H9 (cell line): ENCODE measurements around the gene MSL3B.

Experiments used
- DNase-seq: peaks from one replicate; pipeline ENCODE4 v3.0.0-alpha.2; 2017
- H2AFZ ChIP-seq: one replicate; pipeline ENCODE4 v1.6.1; 2013; ENCODE audit warnings: mild to moderate bottlenecking, low read length, control low read depth, moderate library complexity
- H2AK5ac ChIP-seq: 2 replicates; pipeline ENCODE4 v1.6.1; 2013; ENCODE audit warnings: low read length, control low read depth, mixed read lengths; ENCODE audit not compliant: insufficient read length
- H2BK120ac ChIP-seq: one replicate; pipeline ENCODE4 v1.6.1; 2013; ENCODE audit warnings: low read depth, mild to moderate bottlenecking, low read length, control low read depth, inconsistent platforms; ENCODE audit not compliant: poor library complexity, severe bottlenecking
- H2BK12ac ChIP-seq: 2 replicates; pipeline ENCODE4 v1.6.1; 2013; ENCODE audit warnings: low read length, control low read depth, mixed read lengths, low read depth; ENCODE audit not compliant: insufficient read length
- H2BK15ac ChIP-seq: 2 replicates; pipeline ENCODE4 v1.6.1; 2013; ENCODE audit warnings: low read depth, low read length, control low read depth
- H2BK20ac ChIP-seq: one replicate; pipeline ENCODE4 v1.6.1; 2013; ENCODE audit warnings: low read depth, mild to moderate bottlenecking, low read length, control low read depth, inconsistent platforms; ENCODE audit not compliant: poor library complexity, severe bottlenecking
- H2BK5ac ChIP-seq: 2 replicates; pipeline ENCODE4 v1.6.1; 2013; ENCODE audit warnings: low read length, control low read depth, mixed read lengths; ENCODE audit not compliant: insufficient read length
- H3K14ac ChIP-seq: 2 replicates; pipeline ENCODE4 v1.6.1; 2013; ENCODE audit warnings: low read length, control low read depth; ENCODE audit not compliant: insufficient read depth
- H3K18ac ChIP-seq: 2 replicates; pipeline ENCODE4 v1.6.1; 2013; ENCODE audit warnings: low read depth, mild to moderate bottlenecking, mixed read lengths, low read length, control low read depth; ENCODE audit not compliant: insufficient read length
- H3K23ac ChIP-seq: 2 replicates; pipeline ENCODE4 v1.6.1; 2013; ENCODE audit warnings: low read length, control low read depth, mixed read lengths, low read depth; ENCODE audit not compliant: insufficient read length
- H3K23me2 ChIP-seq: 2 replicates; pipeline ENCODE4 v1.6.1; 2013; ENCODE audit warnings: low read depth, mild to moderate bottlenecking, mixed read lengths, low read length, control low read depth; ENCODE audit not compliant: insufficient read length, poor library complexity, severe bottlenecking
- H3K27ac ChIP-seq: 2 replicates; pipeline ENCODE4 v1.5.1; 2013; ENCODE audit warnings: low read length, control low read depth, mixed read lengths, low read depth; ENCODE audit not compliant: insufficient read length
- H3K27me3 ChIP-seq: 2 replicates; pipeline ENCODE4 v1.6.1; 2013; ENCODE audit warnings: low read length, control low read depth, inconsistent platforms; ENCODE audit not compliant: insufficient read depth
- H3K4ac ChIP-seq: 2 replicates; pipeline ENCODE4 v1.6.1; 2013; ENCODE audit warnings: low read depth, mild to moderate bottlenecking, control low read depth, inconsistent platforms, low read length, moderate library complexity
- H3K4me1 ChIP-seq: 2 replicates; pipeline ENCODE4 v1.6.1; 2013; ENCODE audit warnings: low read length, control low read depth, inconsistent platforms; ENCODE audit not compliant: insufficient read depth
- H3K4me2 ChIP-seq: 2 replicates; pipeline ENCODE4 v1.6.1; 2013; ENCODE audit warnings: low read length, control low read depth, mixed read lengths; ENCODE audit not compliant: insufficient read length, insufficient read depth
- H3K56ac ChIP-seq: 2 replicates; pipeline ENCODE4 v1.6.1; 2013; ENCODE audit warnings: low read depth, mild to moderate bottlenecking, mixed read lengths, low read length, control low read depth; ENCODE audit not compliant: insufficient read length
- H3K79me1 ChIP-seq: 2 replicates; pipeline ENCODE4 v1.6.1; 2013; ENCODE audit warnings: low read depth, mild to moderate bottlenecking, moderate library complexity, low read length, control low read depth, inconsistent platforms; ENCODE audit not compliant: insufficient read depth, poor library complexity, severe bottlenecking
- H3K79me2 ChIP-seq: 2 replicates; pipeline ENCODE4 v1.6.1; 2013; ENCODE audit warnings: low read length, control low read depth, inconsistent platforms; ENCODE audit not compliant: insufficient read depth
- H3K9ac ChIP-seq: 2 replicates; pipeline ENCODE4 v1.6.1; 2013; ENCODE audit warnings: low read length, control low read depth, mixed read lengths; ENCODE audit not compliant: insufficient read length; ENCODE audit errors: extremely low read depth
- H3K9me3 ChIP-seq: one replicate; pipeline ENCODE4 v1.6.1; 2013; ENCODE audit warnings: low read depth, low read length, inconsistent platforms; ENCODE audit not compliant: control insufficient read depth
- H3T11ph ChIP-seq: one replicate; pipeline ENCODE4 v1.6.1; 2013; ENCODE audit warnings: mild to moderate bottlenecking, low read length, control low read depth, inconsistent platforms
- H4K20me1 ChIP-seq: one replicate; pipeline ENCODE4 v1.6.1; 2013; ENCODE audit not compliant: control insufficient read depth, insufficient read length, insufficient read depth
- H4K5ac ChIP-seq: 2 replicates; pipeline ENCODE4 v1.6.1; 2013; ENCODE audit warnings: low read depth, mild to moderate bottlenecking, mixed read lengths, low read length, control low read depth; ENCODE audit not compliant: insufficient read length
- H4K8ac ChIP-seq: replicated peaks from 2 replicates; pipeline ENCODE4 v1.6.1; 2013; ENCODE audit warnings: low read length, control low read depth, mixed read lengths, low read depth; ENCODE audit not compliant: insufficient read length
- H4K91ac ChIP-seq: 2 replicates; pipeline ENCODE4 v1.6.1; 2013; ENCODE audit warnings: low read depth, mild to moderate bottlenecking, moderate library complexity, mixed read lengths, low read length, control low read depth; ENCODE audit not compliant: insufficient read length
- H3K27ac Mint-ChIP-seq, 3 experiments: 2 replicates in 2 of 3; 3 replicates in 1 of 3; pipeline ENCODE4 v1.8.0; 2020 to 2021; ENCODE audit warnings: mixed read lengths in 3 of 3, mild to moderate bottlenecking in 1 of 3, moderate library complexity in 1 of 3
- H3K27me3 Mint-ChIP-seq: 2 replicates; pipeline ENCODE4 v1.8.0; 2021; ENCODE audit warnings: low read depth, mild to moderate bottlenecking, moderate library complexity, mixed read lengths
- H3K36me3 Mint-ChIP-seq, 3 experiments: 2 replicates in 2 of 3; 3 replicates in 1 of 3; pipeline ENCODE4 v1.8.0; 2020 to 2021; ENCODE audit warnings: low read depth in 3 of 3, mixed read lengths in 3 of 3; ENCODE audit not compliant: insufficient read depth in 1 of 3
- H3K4me1 Mint-ChIP-seq, 2 experiments: 2 replicates each; pipeline ENCODE4 v1.8.0; 2020; ENCODE audit warnings: mixed read lengths in 2 of 2
- H3K4me3 Mint-ChIP-seq, 2 experiments: 2 replicates in 1 of 2; 3 replicates in 1 of 2; pipeline ENCODE4 v1.8.0; 2020 to 2021; ENCODE audit warnings: mild to moderate bottlenecking in 2 of 2, mixed read lengths in 2 of 2, moderate library complexity in 1 of 2
- H3K9me3 Mint-ChIP-seq, 2 experiments: 2 replicates in 1 of 2; 3 replicates in 1 of 2; pipeline ENCODE4 v1.8.0; 2020; ENCODE audit warnings: mild to moderate bottlenecking in 2 of 2, mixed read lengths in 2 of 2, moderate library complexity in 1 of 2
- WGBS: extraction: QIAGEN DNeasy Blood & Tissue Kit; methylation state at CpG from one replicate; pipeline ENCODE4 v1.1.7; 2013; ENCODE audit warnings: missing lambda C conversion rate, low lambda C conversion rate, mixed read lengths; ENCODE audit not compliant: insufficient read length; ENCODE audit errors: extremely low coverage; 5-methylcytosine and 5-hydroxymethylcytosine counted together
- TF ChIP-seq, protein P1 (sequence below): fragments of 200-600 bp; sonication (generic); conservative IDR thresholded peaks from 3 replicates; pipeline ENCODE4 v1.8.0; 2021; ENCODE audit warnings: antibody characterized with exemption, mild to moderate bottlenecking

Gene MSL3B

DNA sequence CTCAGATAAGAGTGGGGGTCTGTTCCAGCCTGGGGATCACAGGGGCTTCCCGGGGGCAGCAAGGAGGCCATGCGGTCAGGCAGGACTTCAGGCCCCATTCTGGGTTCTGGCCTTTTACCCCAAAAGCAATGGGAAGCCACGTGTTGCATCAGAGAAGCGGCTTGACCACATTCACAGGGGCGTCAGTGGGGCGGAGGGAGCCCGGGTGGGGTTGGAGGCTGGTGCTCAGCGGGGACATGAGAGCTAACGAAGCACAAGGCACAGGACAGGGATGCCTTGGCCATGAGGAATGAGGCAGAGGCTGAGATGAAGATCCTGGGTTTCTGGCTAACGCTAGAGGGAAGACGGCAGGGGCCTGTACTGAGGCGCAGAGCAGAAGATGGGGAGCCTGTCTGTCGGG lies 19.9 kb downstream of the MSL3B start:
- Histone ChIP-seq H3K9me3 (no peaks in the 10 kb centered on the region), H3K27me3 (no peaks in the 10 kb centered on the region), H2BK20ac (no peak overlapping the region), H3K27ac (no peak overlapping the region), H2BK12ac (no peak overlapping the region), H3K79me1 (peaks cover 3% of the 10 kb centered on the region), H3K4me1 (peaks cover 2% of the 10 kb centered on the region; the same call in 1 of the 2 replicates), H3K23ac (no peak overlapping the region), H3K18ac (no peak overlapping the region), H3K9ac (no peak overlapping the region), H2AK5ac (no peak overlapping the region), H3K56ac (no peak overlapping the region), H3K14ac (no peak overlapping the region), H2BK5ac (no peak overlapping the region), H3K79me2 (peaks cover 21% of the 10 kb centered on the region; the same call in 1 of the 2 replicates), H2BK120ac (no peak overlapping the region), H2AFZ (no peak overlapping the region), H3K4me2 (no peak overlapping the region), H4K5ac (no peak overlapping the region), H4K8ac (no peak overlapping the region), H3K4ac (no peak overlapping the region), H3T11ph (no peak overlapping the region), H4K20me1 (no peaks in the 10 kb centered on the region), H2BK15ac (no peak overlapping the region), H4K91ac (no peak overlapping the region), H3K23me2 (peaks cover 4% of the 10 kb centered on the region)
- no peak for DNase-seq
- TF ChIP-seq, protein P1, sequence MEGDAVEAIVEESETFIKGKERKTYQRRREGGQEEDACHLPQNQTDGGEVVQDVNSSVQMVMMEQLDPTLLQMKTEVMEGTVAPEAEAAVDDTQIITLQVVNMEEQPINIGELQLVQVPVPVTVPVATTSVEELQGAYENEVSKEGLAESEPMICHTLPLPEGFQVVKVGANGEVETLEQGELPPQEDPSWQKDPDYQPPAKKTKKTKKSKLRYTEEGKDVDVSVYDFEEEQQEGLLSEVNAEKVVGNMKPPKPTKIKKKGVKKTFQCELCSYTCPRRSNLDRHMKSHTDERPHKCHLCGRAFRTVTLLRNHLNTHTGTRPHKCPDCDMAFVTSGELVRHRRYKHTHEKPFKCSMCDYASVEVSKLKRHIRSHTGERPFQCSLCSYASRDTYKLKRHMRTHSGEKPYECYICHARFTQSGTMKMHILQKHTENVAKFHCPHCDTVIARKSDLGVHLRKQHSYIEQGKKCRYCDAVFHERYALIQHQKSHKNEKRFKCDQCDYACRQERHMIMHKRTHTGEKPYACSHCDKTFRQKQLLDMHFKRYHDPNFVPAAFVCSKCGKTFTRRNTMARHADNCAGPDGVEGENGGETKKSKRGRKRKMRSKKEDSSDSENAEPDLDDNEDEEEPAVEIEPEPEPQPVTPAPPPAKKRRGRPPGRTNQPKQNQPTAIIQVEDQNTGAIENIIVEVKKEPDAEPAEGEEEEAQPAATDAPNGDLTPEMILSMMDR, result no peak
- no peak overlapping the region for H3K4me3 Mint-ChIP-seq
- peaks cover 71 to 93% (median 91%) of the 10 kb centered on the region in 3 experiments for H3K36me3 Mint-ChIP-seq
- H3K27me3 Mint-ChIP-seq, result no peaks in the 10 kb centered on the region
- WGBS, result no CpG with 5 or more reads among the region's 13 CpGs
- no peaks in the 10 kb centered on the region for H3K9me3 Mint-ChIP-seq
- peaks cover 14 to 16% of the 10 kb centered on the region in 2 experiments for H3K4me1 Mint-ChIP-seq
- H3K27ac Mint-ChIP-seq, result peak overlapping the region; percentile 66 to 91 (median 78); a peak in 6 of 7 replicates
